HG03159 (cell line): ENCODE results near the gene SMURF1.

Source experiments
- ATAC-seq: cut with Tn5 transposase; IDR thresholded peaks from one replicate; pipeline ENCODE4 v1.9.1; 2021; ENCODE audit warnings: mild to moderate bottlenecking, moderate library complexity; ENCODE audit not compliant: unreplicated experiment

SMURF1 gene

GRCh38 chr7:99008181-99008631, 135.7 kb downstream of the SMURF1 start:
- ATAC-seq = no peak

DNA sequence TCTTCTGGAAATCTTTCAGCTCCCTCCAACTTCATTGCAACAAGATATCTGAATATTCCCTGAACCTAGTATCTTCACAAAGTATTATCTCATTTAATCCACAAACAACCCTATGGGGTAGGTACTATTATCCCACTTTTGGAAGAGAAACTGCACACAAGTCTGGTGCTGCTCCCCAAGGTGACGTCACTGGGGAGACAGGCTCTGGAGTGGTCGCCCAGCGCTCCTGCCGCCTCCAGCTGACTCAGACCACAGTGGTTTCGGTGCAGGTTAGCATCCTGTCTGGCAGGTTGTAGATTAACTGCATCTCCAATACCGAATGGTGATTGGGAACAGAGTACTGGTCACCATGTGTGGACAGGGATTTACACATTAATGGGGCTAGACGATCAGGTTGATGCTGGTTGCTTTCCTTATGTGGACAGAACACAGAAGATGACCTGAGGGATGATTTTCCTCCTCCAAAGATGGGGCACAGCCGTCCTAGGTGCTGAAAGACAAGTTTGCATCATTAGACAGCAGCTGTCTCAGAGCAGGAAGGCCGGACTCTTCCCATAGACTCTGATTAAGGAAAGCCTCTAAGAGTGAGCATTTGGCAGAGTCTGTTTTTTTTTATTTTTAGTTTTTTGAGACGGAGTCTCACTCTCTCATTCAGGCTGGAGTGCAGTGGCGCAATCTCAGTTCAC, 137.0 kb downstream of the SMURF1 start:
- ATAC-seq = no peak

- no peak for ATAC-seq
Measured at GRCh38 chr7:99005776-99006175, 138.1 kb downstream of the SMURF1 start.

GRCh38 chr7:99004781-99005500, 139.0 kb downstream of the SMURF1 start:
- no peak for ATAC-seq

GRCh38 chr7:99004216-99004615, 139.7 kb downstream of the SMURF1 start:
- no peak for ATAC-seq

DNA sequence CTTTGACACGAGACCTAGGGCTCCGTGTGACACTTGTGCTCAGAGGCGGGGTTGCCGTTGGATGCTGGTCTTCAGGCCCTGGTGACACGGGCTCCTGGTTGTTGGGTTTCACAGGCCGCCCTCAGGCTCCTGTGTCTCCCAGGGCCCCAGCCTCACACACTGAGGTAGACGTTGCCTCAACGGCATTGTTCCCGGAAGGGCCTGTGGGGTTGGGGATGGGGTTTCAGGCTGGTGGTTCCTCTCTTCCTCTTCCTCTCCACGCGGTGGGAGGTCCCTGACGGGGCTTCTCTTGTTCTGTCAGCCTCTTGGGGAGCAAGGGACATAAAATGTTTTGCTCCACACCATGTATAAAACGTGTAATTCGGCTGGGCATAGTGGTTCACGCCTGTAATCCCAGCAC, 140.5 kb downstream of the SMURF1 start:
- no peak for ATAC-seq

DNA sequence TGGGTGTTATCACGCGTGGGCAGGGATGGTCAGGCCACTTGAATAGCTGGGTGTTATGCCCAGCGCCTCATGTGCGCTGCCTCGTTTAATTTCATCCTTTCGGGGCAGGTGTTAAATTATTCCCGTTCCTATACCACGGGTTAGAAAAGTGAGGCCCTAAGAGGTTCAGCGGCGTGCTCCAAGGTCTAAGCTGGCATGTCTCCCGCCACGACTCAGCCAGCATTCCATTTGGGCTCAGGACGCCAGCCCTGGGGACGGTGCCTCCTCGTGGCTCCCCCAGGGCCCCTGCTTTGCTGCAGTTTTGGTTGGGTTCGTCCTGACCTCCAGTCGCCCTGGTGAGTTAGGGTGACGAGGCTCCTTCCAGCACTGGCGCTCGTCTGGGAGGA, 141.1 kb downstream of the SMURF1 start:
- no peak for ATAC-seq

GRCh38 chr7:99002148-99002826, 141.6 kb downstream of the SMURF1 start:
- ATAC-seq = no peak

GRCh38 chr7:99001482-99002147, 142.3 kb downstream of the SMURF1 start:
- ATAC-seq = no peak

GRCh38 chr7:99000904-99001465, 142.9 kb downstream of the SMURF1 start:
- ATAC-seq = no peak

GRCh38 chr7:99000196-99000903, 143.6 kb downstream of the SMURF1 start:
- no peak for ATAC-seq

- no peak for ATAC-seq
Measured at GRCh38 chr7:98998821-98999725, 144.8 kb downstream of the SMURF1 start.

- no peak for ATAC-seq
Measured at GRCh38 chr7:98997846-98998245, 146.1 kb downstream of the SMURF1 start.

DNA sequence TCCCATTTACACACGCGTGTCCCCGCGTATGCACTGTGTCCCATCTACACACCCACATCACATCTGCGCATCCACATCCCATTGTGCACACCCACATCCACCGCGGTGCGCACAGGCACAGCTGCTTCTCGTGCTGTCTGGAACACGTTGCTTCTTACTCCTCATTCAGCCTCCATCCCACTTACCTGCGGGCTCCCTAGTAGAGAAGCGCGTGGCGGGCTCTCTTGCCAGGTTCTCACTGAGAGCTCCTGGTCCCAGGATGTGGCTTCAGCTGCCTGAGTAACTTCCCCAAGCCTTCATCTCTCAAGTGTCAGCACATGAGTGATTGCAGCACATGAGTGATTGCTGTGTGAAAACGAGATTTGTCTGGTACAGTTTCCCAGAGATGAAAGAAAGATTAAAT, 147.8 kb downstream of the SMURF1 start:
- no peak for ATAC-seq

- no peak for ATAC-seq
Measured at GRCh38 chr7:98995523-98996149, 148.3 kb downstream of the SMURF1 start.

DNA sequence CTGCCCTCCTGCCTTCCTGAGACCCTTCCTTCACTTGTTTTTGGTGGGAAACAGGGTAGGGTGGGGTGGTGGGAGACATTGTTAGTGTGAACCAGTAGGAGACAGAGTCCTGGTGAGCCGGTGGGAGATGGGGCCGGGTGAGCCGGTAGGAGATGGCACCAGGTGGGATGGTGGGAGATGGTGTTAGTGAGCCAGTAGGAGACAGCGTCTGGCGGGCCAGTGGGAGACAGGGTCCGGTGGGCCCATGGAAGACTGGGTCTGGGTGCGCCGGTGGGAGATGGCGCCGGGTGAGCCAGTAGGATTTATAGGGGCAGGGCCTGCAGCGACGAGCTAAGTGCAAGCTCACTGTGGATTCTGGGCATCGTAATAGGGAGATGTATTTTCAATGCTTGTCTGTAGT, 148.8 kb downstream of the SMURF1 start:
- no peak for ATAC-seq

DNA sequence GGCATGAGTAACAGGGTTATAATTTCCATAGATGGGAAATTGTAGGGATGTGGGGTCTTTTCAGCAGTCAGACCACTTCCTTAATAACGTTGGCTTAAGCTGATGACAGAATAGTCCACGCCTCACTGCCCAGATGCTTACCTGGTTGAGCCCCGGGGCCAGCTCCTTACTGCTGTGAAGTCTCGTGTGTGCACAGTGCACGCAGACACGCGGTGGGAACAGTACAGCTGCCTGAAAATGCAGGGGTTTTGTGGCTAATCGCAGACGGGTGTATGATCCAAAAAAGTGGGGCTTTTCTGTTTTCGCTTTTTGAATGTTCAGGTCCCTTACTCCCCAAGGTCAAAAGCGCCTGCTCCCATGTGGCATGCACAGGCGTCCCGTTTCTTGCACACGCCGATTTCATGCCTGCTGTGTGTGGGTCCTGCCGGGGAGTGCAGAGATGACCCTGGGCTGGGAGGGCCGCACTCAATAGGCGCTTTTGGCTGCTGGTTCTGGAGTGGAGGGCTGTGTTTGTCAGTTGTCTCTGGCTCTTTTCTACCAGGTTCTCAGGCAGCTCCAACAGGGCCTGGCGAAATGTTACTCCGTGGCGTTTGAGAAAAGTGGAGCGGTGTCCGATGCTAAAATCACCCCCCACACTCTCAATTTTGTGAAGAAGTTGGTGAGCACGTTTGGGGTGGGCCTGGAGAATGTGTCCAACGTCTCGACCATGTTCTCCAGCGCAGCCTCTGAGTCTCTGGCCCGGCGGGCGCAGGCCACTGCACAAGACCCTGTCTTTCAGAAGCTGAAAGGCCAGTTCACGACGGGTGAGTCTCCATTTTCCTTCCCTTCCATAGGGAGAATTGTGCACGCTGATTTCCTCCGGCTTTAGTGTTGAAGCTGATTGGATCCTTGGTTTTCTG, 149.6 kb downstream of the SMURF1 start:
- ATAC-seq = no peak
